ENCODE results near the gene CCNYL1.

The CCNYL1 gene

GRCh38 chr2:207787017-207787416 is 75.6 kb downstream of the CCNYL1 start:
- DNase-seq (ENCODE audit: extremely low read depth in 1 of 2, low read depth in 1 of 2): no peak

DNA sequence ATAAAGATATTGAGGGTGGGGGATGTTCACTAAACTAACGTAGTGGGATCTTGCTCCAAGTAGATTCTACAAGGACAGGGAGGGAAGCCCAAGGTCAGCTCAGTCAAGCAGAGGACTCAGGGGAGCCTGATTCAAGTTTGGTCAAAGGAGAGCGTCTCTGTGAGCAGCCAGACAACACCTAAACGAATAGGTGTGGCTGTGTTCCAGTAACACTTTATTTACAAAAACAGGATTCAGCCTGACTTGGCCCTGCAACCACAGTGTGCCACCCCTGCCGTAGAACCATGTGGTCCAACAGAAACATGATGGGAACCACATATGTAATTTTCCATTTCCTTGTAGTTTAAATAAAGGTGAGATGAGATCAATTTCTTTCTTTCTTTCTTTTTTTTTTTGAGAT is 76.4 kb downstream of the CCNYL1 start:
- no peak for DNase-seq (ENCODE audit: extremely low read depth in 1 of 2, low read depth in 1 of 2)

DNA sequence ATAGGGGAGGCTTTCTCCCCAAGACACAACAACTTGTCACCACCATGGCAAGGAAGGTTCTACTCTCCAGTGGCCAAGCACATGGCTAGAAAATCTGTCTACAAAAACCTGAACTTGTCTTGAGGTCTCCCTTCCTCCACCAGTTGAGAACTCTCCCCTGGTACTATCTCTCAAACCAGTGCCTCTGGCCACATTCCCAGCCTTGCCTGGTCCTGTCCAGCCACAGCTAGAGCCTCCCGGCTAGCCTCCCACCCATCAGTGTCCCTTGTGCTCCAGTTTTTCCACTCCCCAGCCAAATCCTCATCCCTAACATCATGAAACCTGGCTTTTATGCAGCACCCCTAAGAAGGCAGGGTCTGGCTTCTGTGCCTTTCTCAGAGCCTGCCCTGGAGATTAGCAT is 79.5 kb downstream of the CCNYL1 start:
- no peak for DNase-seq (ENCODE audit: extremely low read depth in 1 of 2, low read depth in 1 of 2)

- no peak for DNase-seq (ENCODE audit: extremely low read depth in 1 of 2, low read depth in 1 of 2)
Measured at GRCh38 chr2:207791579-207792243, 80.3 kb downstream of the CCNYL1 start.

- no peak for DNase-seq (ENCODE audit: extremely low read depth in 1 of 2, low read depth in 1 of 2)
Measured at GRCh38 chr2:207792244-207792785, 80.9 kb downstream of the CCNYL1 start.

DNA sequence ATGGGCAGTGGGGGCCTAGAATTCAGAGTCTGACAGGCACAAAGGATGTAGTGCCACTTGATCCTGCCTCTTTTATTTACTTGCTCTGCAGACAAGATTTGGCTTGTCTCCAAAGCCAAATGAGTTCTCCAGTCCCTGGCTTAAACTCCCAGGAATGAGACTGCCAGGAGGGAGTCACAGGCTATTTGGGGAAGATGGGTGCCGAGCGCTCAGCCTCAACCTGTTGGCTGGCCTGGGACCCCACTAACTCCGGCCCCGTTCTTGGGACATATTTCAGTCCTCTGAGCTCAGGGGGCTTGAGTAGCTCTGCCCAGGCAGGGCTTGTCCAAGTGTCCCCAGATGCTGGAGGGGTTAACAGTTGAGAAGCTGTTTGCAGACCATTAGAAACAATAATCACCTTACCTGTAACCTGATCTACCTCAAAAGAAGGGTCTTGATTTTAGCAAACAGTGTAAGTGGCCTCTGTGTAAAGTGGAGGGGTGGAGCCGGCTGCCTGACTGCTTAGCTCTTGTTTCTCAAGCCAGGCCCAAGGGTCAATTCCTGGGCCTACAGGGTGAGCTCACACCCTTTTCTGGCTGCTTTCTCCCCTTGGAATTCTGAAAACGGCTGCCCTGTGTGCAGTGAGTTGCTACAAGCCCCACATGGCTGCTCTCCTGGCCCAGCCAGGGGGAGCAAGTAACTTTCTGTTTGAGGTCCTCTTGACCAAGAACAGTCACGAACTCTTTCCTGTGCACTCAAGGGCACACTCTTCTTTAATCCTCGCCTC is 85.3 kb downstream of the CCNYL1 start:
- DNase-seq (ENCODE audit: extremely low read depth in 1 of 2, low read depth in 1 of 2): no peak

DNA sequence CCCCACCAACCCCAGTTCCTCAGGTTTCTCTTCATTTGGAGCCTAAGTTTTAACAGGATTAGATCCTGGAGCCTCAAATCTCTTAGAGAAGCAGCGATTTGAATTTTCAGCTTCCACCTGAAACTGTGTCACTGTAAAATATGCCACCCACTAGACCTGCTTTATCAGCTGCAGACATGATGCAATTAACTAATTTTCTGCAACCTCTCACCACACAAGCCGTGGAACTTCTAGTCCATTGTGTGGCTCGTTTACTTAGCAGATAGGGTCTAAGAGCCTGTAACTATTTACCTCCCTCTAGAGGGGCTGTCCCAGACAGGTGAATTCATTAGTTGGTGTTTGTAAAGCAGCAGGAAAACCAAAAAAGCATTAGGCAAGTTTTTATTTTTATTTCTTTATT is 89.8 kb downstream of the CCNYL1 start:
- no peak for DNase-seq (ENCODE audit: extremely low read depth in 1 of 2, low read depth in 1 of 2)

DNA sequence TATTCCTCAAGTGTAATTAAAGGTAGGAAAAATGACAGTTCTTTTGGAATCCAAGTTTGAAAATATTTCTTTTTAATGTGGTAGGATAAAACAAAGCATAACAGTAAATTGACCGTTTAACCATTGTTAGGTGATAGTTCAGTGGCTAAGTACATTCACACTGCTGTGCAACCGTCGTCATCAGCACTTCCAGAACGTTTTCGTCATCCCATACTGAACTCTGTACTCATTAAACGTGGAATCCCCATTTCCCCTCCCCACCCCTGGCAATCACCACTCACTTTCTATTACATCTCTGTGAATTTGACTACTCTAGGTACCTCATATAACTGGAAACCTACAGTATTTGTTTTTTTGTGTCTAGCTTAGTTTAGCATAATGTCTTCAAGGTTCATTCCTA is 91.2 kb downstream of the CCNYL1 start:
- DNase-seq (ENCODE audit: extremely low read depth in 1 of 2, low read depth in 1 of 2): no peak

All from stimulated activated CD8-positive, alpha-beta memory T cell treated with anti-CD3 and anti-CD28 coated beads, Interleukin-7, amount 100 ng/mL, for 48 hours (primary cell).